ENCODE results near the gene OR4K2. TPM values are rescaled to one million over a fixed set of nuclear protein-coding genes. Genes with fewer than 3 reads are reported as not detected.

OR4K2 gene
- total and polyA plus RNA-seq, 7 donors = not detected

DNA sequence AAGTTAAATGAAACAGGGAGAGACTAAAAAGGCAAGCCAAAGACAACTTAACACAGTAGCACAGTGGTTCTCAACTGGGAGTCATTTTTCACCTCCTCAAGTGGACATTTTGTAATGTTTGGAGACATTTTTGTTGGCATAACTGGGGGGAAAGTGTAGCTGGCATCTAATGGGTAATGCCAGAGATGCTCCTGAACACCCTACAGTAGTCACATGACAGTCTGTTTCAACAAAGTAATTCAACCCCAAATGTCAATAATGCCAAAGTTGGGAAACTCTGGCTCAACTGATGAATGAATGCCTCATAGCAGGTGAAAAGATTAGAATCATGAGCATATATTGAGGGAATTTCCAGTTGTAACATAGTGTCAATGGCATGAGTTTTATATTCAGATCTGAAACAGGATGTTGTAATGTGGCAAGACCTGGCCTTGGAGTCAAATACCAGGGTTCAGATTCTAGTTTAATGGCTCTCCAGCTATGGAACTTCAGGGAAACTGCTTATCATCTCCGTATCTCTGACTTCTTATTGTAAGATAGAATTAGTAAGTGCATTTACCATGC lies 43.1 kb downstream of the OR4K2 start:
- Histone ChIP-seq H3K4me3 (no peak overlapping the region), H3K36me3 (no peaks in the 10 kb centered on the region), H3K27ac (no peak overlapping the region), H3K27me3 (no peaks in the 10 kb centered on the region), H3K4me1 (no peaks in the 10 kb centered on the region), H3K9me3 (peaks cover 0 to 6% (median 0%) of the 10 kb centered on the region in 4 donors)
- TF ChIP-seq POLR2AphosphoS5 (IDR thresholded peaks at IDR 0.05) (no peak), POLR2A (IDR thresholded peaks at IDR 0.05) (no peak)
- intact Hi-C loops (cut with DNase I) = no loop called here
- WGBS, 2 donors = 63 to 66% methylated on average over 1 of the region's 1 CpG
- DNase-seq = no peak

DNA sequence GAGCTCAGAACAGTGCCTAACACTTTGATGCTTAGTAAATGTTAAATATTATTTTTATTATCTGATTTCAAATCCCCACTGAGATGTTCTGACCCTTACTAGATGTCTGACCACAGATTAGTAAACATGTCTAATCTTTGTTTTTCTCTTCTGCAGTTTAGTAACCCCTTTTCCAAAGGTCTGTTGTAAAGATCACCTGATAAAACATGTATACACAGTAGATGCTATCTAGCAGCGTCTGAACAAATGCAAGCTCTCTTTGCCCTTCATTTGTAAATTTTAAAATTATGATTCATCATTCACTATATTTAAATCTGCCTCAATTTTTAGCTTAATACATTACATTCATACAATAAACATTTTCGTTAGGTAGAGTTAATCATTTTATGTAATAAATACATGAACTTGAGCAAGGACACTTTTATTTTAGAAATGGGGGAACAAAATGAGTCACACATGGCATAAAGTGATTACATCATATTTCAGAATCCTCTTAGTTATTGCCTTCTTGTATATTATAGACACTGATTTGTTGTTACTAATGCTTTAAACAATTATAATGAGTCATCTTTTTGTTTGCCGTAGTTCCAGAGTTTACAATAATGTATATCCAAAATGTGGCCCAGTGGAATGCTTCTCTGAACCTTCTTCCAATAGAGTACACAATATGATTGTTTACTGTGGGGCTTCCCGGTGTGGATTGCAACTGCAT lies 43.8 kb downstream of the OR4K2 start:
- no peak for DNase-seq

GRCh38 chr14:19920021-19920657 lies 45.2 kb downstream of the OR4K2 start, which contains the start of gene OR4K5:
OR4K5 (plus strand) TSS chr14:19920607; CDS start chr14:19920607, 0 bp downstream.
- H3K4me1 ChIP-seq = no peaks in the 10 kb centered on the region
- DNase-seq = no peak
- no peak within 1 kb of the TSS for H3K4me3 ChIP-seq
- peaks cover 0 to 6% (median 0%) of the 10 kb centered on the region in 4 donors for H3K9me3 ChIP-seq
- TF ChIP-seq POLR2A (IDR thresholded peaks at IDR 0.05) (no peak), EP300 (IDR thresholded peaks at IDR 0.05) (no peak), POLR2AphosphoS5 (IDR thresholded peaks at IDR 0.05) (no peak)
- TF ChIP-seq, protein P1, sequence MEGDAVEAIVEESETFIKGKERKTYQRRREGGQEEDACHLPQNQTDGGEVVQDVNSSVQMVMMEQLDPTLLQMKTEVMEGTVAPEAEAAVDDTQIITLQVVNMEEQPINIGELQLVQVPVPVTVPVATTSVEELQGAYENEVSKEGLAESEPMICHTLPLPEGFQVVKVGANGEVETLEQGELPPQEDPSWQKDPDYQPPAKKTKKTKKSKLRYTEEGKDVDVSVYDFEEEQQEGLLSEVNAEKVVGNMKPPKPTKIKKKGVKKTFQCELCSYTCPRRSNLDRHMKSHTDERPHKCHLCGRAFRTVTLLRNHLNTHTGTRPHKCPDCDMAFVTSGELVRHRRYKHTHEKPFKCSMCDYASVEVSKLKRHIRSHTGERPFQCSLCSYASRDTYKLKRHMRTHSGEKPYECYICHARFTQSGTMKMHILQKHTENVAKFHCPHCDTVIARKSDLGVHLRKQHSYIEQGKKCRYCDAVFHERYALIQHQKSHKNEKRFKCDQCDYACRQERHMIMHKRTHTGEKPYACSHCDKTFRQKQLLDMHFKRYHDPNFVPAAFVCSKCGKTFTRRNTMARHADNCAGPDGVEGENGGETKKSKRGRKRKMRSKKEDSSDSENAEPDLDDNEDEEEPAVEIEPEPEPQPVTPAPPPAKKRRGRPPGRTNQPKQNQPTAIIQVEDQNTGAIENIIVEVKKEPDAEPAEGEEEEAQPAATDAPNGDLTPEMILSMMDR (IDR thresholded peaks at IDR 0.05) = no peak
- no peaks in the 10 kb centered on the region for H3K36me3 ChIP-seq
- intact Hi-C loops (cut with DNase I) = no loop called here
- no peaks in the 10 kb centered on the region for H3K27me3 ChIP-seq
- no peak within 1 kb of the TSS for H3K27ac ChIP-seq

More for the DNA sequence above, 43.8 kb downstream of the OR4K2 start:
- WGBS, 2 donors = 48 to 55% methylated on average over 4 of the region's 4 CpGs
- Histone ChIP-seq H3K9me3 (peaks cover 0 to 6% (median 0%) of the 10 kb centered on the region in 4 donors), H3K4me1 (no peaks in the 10 kb centered on the region), H3K27ac (no peak overlapping the region), H3K36me3 (no peaks in the 10 kb centered on the region), H3K4me3 (no peak overlapping the region), H3K27me3 (no peaks in the 10 kb centered on the region)
- intact Hi-C loops (cut with DNase I) = no loop called here
- TF ChIP-seq, protein P1 (IDR thresholded peaks at IDR 0.05) = no peak
- no peak for TF ChIP-seq POLR2A (IDR thresholded peaks at IDR 0.05)
- no peak for TF ChIP-seq EP300 (IDR thresholded peaks at IDR 0.05)
- TF ChIP-seq POLR2AphosphoS5 (IDR thresholded peaks at IDR 0.05) = no peak

DNA sequence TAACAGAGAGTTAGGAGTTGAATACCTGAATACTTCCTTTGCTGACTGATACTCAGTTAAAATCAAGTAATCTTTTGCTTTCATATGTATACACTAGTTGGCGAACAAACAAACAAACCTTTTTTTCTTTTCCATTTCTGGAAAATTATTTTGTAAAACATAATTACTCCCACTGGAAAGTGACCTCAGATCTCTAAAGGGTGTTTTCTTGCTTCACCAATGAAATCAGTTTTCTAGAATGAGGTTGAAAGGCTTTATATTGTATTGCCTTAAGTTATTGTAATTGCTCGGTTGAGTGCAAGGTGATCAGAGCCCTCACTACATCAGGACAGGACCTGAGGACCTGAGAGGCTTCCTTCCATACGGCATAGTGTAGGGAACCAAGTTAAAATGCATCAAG lies 55.7 kb downstream of the OR4K2 start, which contains the start of gene OR4K1:
TSS of gene OR4K1 (plus strand) at position 301 of the 400 bp plus-strand sequence. CDS start 4,750 bp downstream, outside the sequence.
- Histone ChIP-seq H3K9me3 (no peaks in the 10 kb centered on the region), H3K27ac (no peak within 1 kb of the TSS), H3K4me1 (no peaks in the 10 kb centered on the region), H3K36me3 (no peaks in the 10 kb centered on the region), H3K27me3 (no peaks in the 10 kb centered on the region), H3K4me3 (no peak within 1 kb of the TSS)
- no peak for DNase-seq
- 62 to 65% methylated on average over 3 of the region's 3 CpGs for WGBS, 2 donors
- intact Hi-C loops (cut with DNase I) = no loop called here
- TF ChIP-seq, protein P1 (IDR thresholded peaks at IDR 0.05) = no peak
- no peak for TF ChIP-seq EP300 (IDR thresholded peaks at IDR 0.05)
- TF ChIP-seq POLR2A (IDR thresholded peaks at IDR 0.05) = no peak
- TF ChIP-seq POLR2AphosphoS5 (IDR thresholded peaks at IDR 0.05) = no peak

Other genes with a start within 250 kb of the OR4K2 start
- not detected for gene OR11H2, start 161.3 kb upstream of the OR4K2 start, total RNA-seq
- not detected for gene OR11H2, start 161.3 kb upstream of the OR4K2 start, polyA plus RNA-seq
- gene OR4Q3, start 131.6 kb upstream of the OR4K2 start, total RNA-seq = not detected
- under 1 TPM in 1 of 3 donors, not detected in 2; 0.60 TPM for gene OR4Q3, start 131.6 kb upstream of the OR4K2 start, polyA plus RNA-seq
- gene OR4M1, start 101.6 kb upstream of the OR4K2 start, total RNA-seq = not detected
- gene OR4M1, start 101.6 kb upstream of the OR4K2 start, polyA plus RNA-seq = not detected
- not detected for gene OR4N2, start 71.4 kb upstream of the OR4K2 start, total RNA-seq
- not detected for gene OR4N2, start 71.4 kb upstream of the OR4K2 start, polyA plus RNA-seq
- not detected for gene OR4K5, start 45.5 kb downstream of the OR4K2 start, total RNA-seq
- not detected for gene OR4K5, start 45.5 kb downstream of the OR4K2 start, polyA plus RNA-seq
- gene OR4K1, start 55.8 kb downstream of the OR4K2 start, total RNA-seq = not detected
- not detected for gene OR4K1, start 55.8 kb downstream of the OR4K2 start, polyA plus RNA-seq
- not detected for gene OR4K15, start 100.4 kb downstream of the OR4K2 start, total RNA-seq
- not detected for gene OR4K15, start 100.4 kb downstream of the OR4K2 start, polyA plus RNA-seq
- not detected for gene OR4Q2, start 127.0 kb downstream of the OR4K2 start, total RNA-seq
- not detected for gene OR4Q2, start 127.0 kb downstream of the OR4K2 start, polyA plus RNA-seq
- gene OR4K14, start 144.2 kb downstream of the OR4K2 start, total RNA-seq = not detected
- gene OR4K14, start 144.2 kb downstream of the OR4K2 start, polyA plus RNA-seq = not detected
- gene OR4K13, start 160.9 kb downstream of the OR4K2 start, total RNA-seq = not detected
- gene OR4K13, start 160.9 kb downstream of the OR4K2 start, polyA plus RNA-seq = not detected
- not detected for gene OR4L1, start 184.9 kb downstream of the OR4K2 start, total RNA-seq
- not detected for gene OR4L1, start 184.9 kb downstream of the OR4K2 start, polyA plus RNA-seq
- not detected for gene OR4K17, start 235.6 kb downstream of the OR4K2 start, total RNA-seq
- not detected for gene OR4K17, start 235.6 kb downstream of the OR4K2 start, polyA plus RNA-seq

Data from sigmoid colon (tissue), 7 donors.